Calu3 (cell line): ENCODE measurements around the gene AGBL1. TPM values are rescaled to one million over a fixed set of nuclear protein-coding genes. Genes with fewer than 3 reads are reported as not detected.

Experiments
- BruUV-seq: library from RNA; stranded (reverse); fragments of 400-500 nt; replicated peaks from 2 replicates; lab custom pipeline; 2021; lab: Mats Ljungman, UMichigan
- CTCF ChIA-PET: fragments of 300-600 bp; sonication (Branson Sonifier 250); formaldehyde crosslinking; loops from one replicate; lab custom pipeline; 2022; ENCODE audit warnings: antibody characterized with exemption; lab: Charles Lee
- DNase-seq: peaks from one replicate; pipeline ENCODE4 v3.0.0; 2022
- H3K27ac Mint-ChIP-seq: one replicate; pipeline ENCODE4 v1.8.0; 2022; ENCODE audit warnings: mixed read lengths; ENCODE audit not compliant: unreplicated experiment
- H3K27me3 Mint-ChIP-seq: one replicate; pipeline ENCODE4 v1.8.0; 2022; ENCODE audit warnings: mixed read lengths; ENCODE audit not compliant: unreplicated experiment
- H3K36me3 Mint-ChIP-seq: one replicate; pipeline ENCODE4 v1.8.0; 2022; ENCODE audit warnings: mild to moderate bottlenecking, moderate library complexity, mixed read lengths; ENCODE audit not compliant: insufficient read depth, unreplicated experiment
- H3K4me1 Mint-ChIP-seq: one replicate; pipeline ENCODE4 v1.8.0; 2022; ENCODE audit warnings: mild to moderate bottlenecking, low read depth, mixed read lengths; ENCODE audit not compliant: unreplicated experiment
- H3K4me3 Mint-ChIP-seq: one replicate; pipeline ENCODE4 v1.8.0; 2022; ENCODE audit warnings: mild to moderate bottlenecking, low read depth, moderate library complexity, mixed read lengths; ENCODE audit not compliant: unreplicated experiment
- H3K9me3 Mint-ChIP-seq: one replicate; pipeline ENCODE4 v1.8.0; 2022; ENCODE audit warnings: low read depth, mixed read lengths; ENCODE audit not compliant: unreplicated experiment
- intact Hi-C: fragments of 100-400 bp; cut with micrococcal nuclease; formaldehyde crosslinking; loops from one replicate; pipeline ENCODE4 v1.10.0; 2022; ENCODE audit not compliant: unreplicated experiment
- total RNA-seq: library from RNA; stranded (reverse); gene quantifications from 2 replicates; pipeline ENCODE4 v1.2.3, GENCODE V29; 2022
- TF ChIP-seq, protein P1 (sequence below): fragments of 200-600 bp; IDR thresholded peaks from one replicate; pipeline ENCODE4 v1.8.0; 2022; ENCODE audit warnings: antibody characterized with exemption; ENCODE audit not compliant: unreplicated experiment

Gene AGBL1
- total RNA-seq, 1 experiment from 2014 or later = not detected

- Mint-ChIP-seq H3K9me3 (peaks cover 7% of the 10 kb centered on the region), H3K27me3 (no peaks in the 10 kb centered on the region), H3K4me1 (no peaks in the 10 kb centered on the region), H3K27ac (no peak overlapping the region), H3K36me3 (no peaks in the 10 kb centered on the region), H3K4me3 (no peak overlapping the region)
- no TSS peak for BruUV-seq
- TF ChIP-seq, protein P1, sequence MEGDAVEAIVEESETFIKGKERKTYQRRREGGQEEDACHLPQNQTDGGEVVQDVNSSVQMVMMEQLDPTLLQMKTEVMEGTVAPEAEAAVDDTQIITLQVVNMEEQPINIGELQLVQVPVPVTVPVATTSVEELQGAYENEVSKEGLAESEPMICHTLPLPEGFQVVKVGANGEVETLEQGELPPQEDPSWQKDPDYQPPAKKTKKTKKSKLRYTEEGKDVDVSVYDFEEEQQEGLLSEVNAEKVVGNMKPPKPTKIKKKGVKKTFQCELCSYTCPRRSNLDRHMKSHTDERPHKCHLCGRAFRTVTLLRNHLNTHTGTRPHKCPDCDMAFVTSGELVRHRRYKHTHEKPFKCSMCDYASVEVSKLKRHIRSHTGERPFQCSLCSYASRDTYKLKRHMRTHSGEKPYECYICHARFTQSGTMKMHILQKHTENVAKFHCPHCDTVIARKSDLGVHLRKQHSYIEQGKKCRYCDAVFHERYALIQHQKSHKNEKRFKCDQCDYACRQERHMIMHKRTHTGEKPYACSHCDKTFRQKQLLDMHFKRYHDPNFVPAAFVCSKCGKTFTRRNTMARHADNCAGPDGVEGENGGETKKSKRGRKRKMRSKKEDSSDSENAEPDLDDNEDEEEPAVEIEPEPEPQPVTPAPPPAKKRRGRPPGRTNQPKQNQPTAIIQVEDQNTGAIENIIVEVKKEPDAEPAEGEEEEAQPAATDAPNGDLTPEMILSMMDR = no peak
- intact Hi-C loops = no loop called here
- no peak for DNase-seq
- CTCF ChIA-PET = interaction anchor here (0.6 kb wide), 1 partner anchor 395 kb away, joined by 4 read pairs; no protein-coding TSS in a partner anchor
Measured at GRCh38 chr15:86609275-86609674, 529.6 kb downstream of the AGBL1 start.

- no peaks in the 10 kb centered on the region for H3K36me3 Mint-ChIP-seq
- no peak overlapping the region for H3K4me3 Mint-ChIP-seq
- no peaks in the 10 kb centered on the region for H3K27me3 Mint-ChIP-seq
- BruUV-seq = no TSS peak
- H3K27ac Mint-ChIP-seq = no peak overlapping the region
- CTCF ChIA-PET = no interaction called here
- DNase-seq = no peak
- intact Hi-C loops = loop anchor here (5.0 kb wide), 1 partner anchor 758 kb away; no protein-coding TSS in a partner anchor
- TF ChIP-seq, protein P1 = no peak
- peaks cover 9% of the 10 kb centered on the region for H3K9me3 Mint-ChIP-seq
- H3K4me1 Mint-ChIP-seq = no peaks in the 10 kb centered on the region
Measured at GRCh38 chr15:86610038-86610437, 530.4 kb downstream of the AGBL1 start.

DNA sequence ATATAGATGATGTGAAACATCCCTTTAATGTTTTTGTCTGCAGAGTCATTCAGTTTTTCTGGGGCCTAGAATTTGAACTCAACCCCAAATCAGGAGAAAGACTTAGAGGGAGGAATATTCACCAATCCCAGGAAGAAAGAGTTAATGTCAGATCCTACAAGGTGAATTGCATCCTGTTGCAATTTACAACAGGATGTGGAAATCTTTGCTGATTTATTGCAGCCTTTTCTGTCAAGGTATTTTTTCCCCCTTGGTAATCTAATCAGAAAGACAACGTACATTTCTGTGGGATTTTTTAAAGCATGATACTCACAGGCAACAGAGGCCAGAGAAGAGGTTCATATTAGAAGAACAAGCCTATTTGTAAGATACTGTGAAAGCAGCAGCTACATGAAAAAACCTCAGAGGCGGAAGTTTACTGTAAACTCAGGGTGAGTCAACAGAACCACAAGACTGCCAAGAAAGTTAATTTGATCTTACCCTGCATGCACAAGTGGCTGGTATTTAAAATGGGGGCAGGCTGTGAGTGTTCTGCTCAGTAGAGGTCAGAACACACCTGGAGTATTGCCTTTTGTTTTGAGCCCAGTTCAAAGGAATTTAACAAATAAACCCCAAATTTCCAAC, 531.9 kb downstream of the AGBL1 start:
- DNase-seq = no peak
- TF ChIP-seq, protein P1 = no peak
- Mint-ChIP-seq H3K4me1 (no peaks in the 10 kb centered on the region), H3K4me3 (no peak overlapping the region), H3K27me3 (no peaks in the 10 kb centered on the region), H3K9me3 (peaks cover 12% of the 10 kb centered on the region), H3K27ac (no peak overlapping the region), H3K36me3 (no peaks in the 10 kb centered on the region)
- CTCF ChIA-PET = no interaction called here
- BruUV-seq = no TSS peak
- intact Hi-C loops = loop anchor here (5.0 kb wide), 1 partner anchor 759 kb away; no protein-coding TSS in a partner anchor

GRCh38 chr15:86615411-86615810, 535.7 kb downstream of the AGBL1 start:
- no peak overlapping the region for H3K4me3 Mint-ChIP-seq

More at GRCh38 chr15:86615411-86615810, 535.7 kb downstream of the AGBL1 start:
- BruUV-seq = no TSS peak
- no peaks in the 10 kb centered on the region for H3K27me3 Mint-ChIP-seq
- peaks cover 12% of the 10 kb centered on the region for H3K9me3 Mint-ChIP-seq
- DNase-seq = no peak
- no peaks in the 10 kb centered on the region for H3K4me1 Mint-ChIP-seq
- TF ChIP-seq, protein P1 = no peak
- H3K27ac Mint-ChIP-seq = no peak overlapping the region
- CTCF ChIA-PET = no interaction called here
- H3K36me3 Mint-ChIP-seq = no peaks in the 10 kb centered on the region
- intact Hi-C loops = no loop called here
